PC-3 (cell line): Measurements from ENCODE around the gene ERBB4. TPM values are rescaled to one million over a fixed set of nuclear protein-coding genes. Genes with fewer than 3 reads are reported as not detected.

Source experiments
- ATAC-seq: fragments of 200-7000 bp; cut with Tn5 transposase; 2 replicates; pipeline ENCODE4 v1.9.1; 2020; ENCODE audit warnings: mild to moderate bottlenecking, moderate library complexity
- BruUV-seq: library from RNA; stranded (reverse); fragments of 400-500 nt; replicated peaks from 2 replicates; lab custom pipeline; 2021; lab: Mats Ljungman, UMichigan
- CTCF ChIA-PET: fragments of 300-600 bp; sonication (Branson Sonifier 250); formaldehyde crosslinking; loops from one replicate; lab custom pipeline; 2022; ENCODE audit warnings: antibody characterized with exemption; lab: Charles Lee
- POLR2A ChIA-PET: fragments of 300-600 bp; sonication (Branson Sonifier 250); formaldehyde crosslinking; loops from one replicate; lab custom pipeline; 2022; ENCODE audit warnings: antibody characterized with exemption; ENCODE audit not compliant: unreplicated experiment; lab: Charles Lee
- DNase-seq: peaks from one replicate; pipeline ENCODE4 v3.0.0-alpha.2; 2015
- H2AFZ ChIP-seq: fragments of 300-600 bp; sonication (generic); 2 replicates; pipeline ENCODE4 v1.6.0; 2016; ENCODE audit warnings: antibody characterized with exemption, low read length
- H3F3A ChIP-seq: fragments of 300-600 bp; sonication (generic); one replicate; pipeline ENCODE4 v1.6.0; 2017; ENCODE audit warnings: antibody characterized with exemption, low read length, control low read depth, mild to moderate bottlenecking; ENCODE audit not compliant: unreplicated experiment
- H3K27ac ChIP-seq: fragments of 300-600 bp; sonication (generic); 2 replicates; pipeline ENCODE4 v1.5.1; 2016; ENCODE audit warnings: mild to moderate bottlenecking, low read length
- H3K27me3 ChIP-seq: fragments of 300-600 bp; sonication (generic); 2 replicates; pipeline ENCODE4 v1.6.1; 2016; ENCODE audit warnings: low read length, mixed read lengths
- H3K36me3 ChIP-seq: fragments of 300-600 bp; sonication (generic); 2 replicates; pipeline ENCODE4 v1.6.1; 2016; ENCODE audit warnings: low read depth, mixed run types, low read length, mixed read lengths
- H3K4me1 ChIP-seq: fragments of 300-600 bp; sonication (generic); 2 replicates; pipeline ENCODE4 v1.5.1; 2016; ENCODE audit warnings: low read length; ENCODE audit not compliant: insufficient read depth
- H3K4me2 ChIP-seq: fragments of 300-600 bp; sonication (generic); 2 replicates; pipeline ENCODE4 v1.6.0; 2016; ENCODE audit warnings: low read length
- H3K4me3 ChIP-seq: fragments of 300-600 bp; sonication (generic); 2 replicates; pipeline ENCODE4 v1.5.1; 2016; ENCODE audit warnings: mild to moderate bottlenecking, low read length, mixed read lengths
- H3K79me2 ChIP-seq: fragments of 300-600 bp; sonication (generic); 2 replicates; pipeline ENCODE4 v1.6.1; 2017; ENCODE audit warnings: low read length, mixed read lengths
- H3K9ac ChIP-seq: fragments of 300-600 bp; sonication (generic); 2 replicates; pipeline ENCODE4 v1.6.0; 2016; ENCODE audit warnings: mild to moderate bottlenecking, low read length
- H3K9me2 ChIP-seq: fragments of 300-600 bp; sonication (generic); replicated peaks from 2 replicates; pipeline ENCODE4 v1.6.1; 2016; ENCODE audit warnings: mixed run types, low read length, mixed read lengths
- H3K9me3 ChIP-seq: fragments of 300-600 bp; sonication (generic); 2 replicates; pipeline ENCODE4 v1.6.1; 2016; ENCODE audit warnings: low read length, mixed read lengths
- H4K20me1 ChIP-seq: fragments of 300-600 bp; sonication (generic); 2 replicates; pipeline ENCODE4 v1.6.1; 2016; ENCODE audit warnings: low read length, mixed read lengths
- EZH2 ChIP-seq: fragments of 300-600 bp; sonication (generic); IDR thresholded peaks from one replicate; pipeline ENCODE4 v1.6.1; 2017; ENCODE audit warnings: antibody characterized with exemption, mild to moderate bottlenecking, low read length; ENCODE audit not compliant: unreplicated experiment
- EZH2phosphoT487 ChIP-seq: fragments of 300-600 bp; sonication (generic); IDR thresholded peaks from 2 replicates; pipeline ENCODE4 v1.6.1; 2018; ENCODE audit warnings: mild to moderate bottlenecking, antibody characterized with exemption, low read length, borderline replicate concordance
- intact Hi-C: fragments of 100-400 bp; cut with micrococcal nuclease; formaldehyde crosslinking; loops from 2 replicates; pipeline ENCODE4 v1.9.0; 2023
- total RNA-seq: library from RNA; depleted of rRNA; stranded (reverse); fragments of >200 nt; gene quantifications from 2 replicates; pipeline ENCODE4 v1.2.3, GENCODE V29; 2014
- TF ChIP-seq, protein P1 (sequence below): fragments of 300-600 bp; sonication (generic); conservative IDR thresholded peaks from 2 replicates; pipeline ENCODE4 v1.5.1; 2017; ENCODE audit warnings: antibody characterized with exemption, low read depth, mild to moderate bottlenecking, low read length

Gene ERBB4
- total RNA-seq, 1 experiment from 2014 or later: under 0.01 TPM

DNA sequence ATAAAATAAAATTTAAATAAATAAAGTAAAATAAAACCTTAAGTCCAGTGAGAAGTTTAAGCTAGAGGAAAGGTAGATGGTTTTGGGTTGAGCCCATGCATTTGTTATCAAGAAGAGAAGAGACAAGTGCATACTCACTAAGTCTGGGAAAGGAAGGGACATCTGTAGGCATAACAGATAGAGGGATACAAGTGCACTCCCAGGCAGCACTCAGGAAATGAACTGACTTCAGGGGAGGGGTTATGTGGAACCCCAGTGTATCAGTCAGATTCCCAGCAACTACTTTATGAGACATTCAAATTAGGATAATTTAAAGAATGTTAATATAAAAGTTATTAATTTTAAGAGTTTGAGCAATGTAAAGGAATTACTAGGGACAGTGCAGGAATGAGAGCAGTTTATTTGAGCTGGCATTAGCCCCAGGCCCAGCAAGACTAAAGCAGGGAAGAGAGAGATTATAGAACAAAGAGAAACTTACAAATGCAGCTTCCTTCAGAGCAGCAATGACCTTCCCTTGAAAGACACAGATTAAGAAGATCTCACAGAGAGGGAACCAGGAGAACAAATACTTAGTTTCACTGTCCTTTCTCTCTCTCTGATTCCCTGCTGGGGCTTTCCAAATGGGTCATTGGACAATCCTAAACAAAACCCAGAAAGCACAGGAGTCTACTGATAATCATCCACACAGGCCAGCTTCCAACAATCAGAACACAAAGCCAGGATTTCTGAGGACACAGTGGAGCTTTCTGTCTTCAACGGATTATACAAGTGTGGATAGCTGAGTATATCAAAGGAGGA lies 109.7 kb downstream of the ERBB4 start:
- CTCF ChIA-PET: no interaction called here
- Histone ChIP-seq H3K4me1 (no peaks in the 10 kb centered on the region), H3K4me2 (no peak overlapping the region), H2AFZ (no peak overlapping the region), H3K79me2 (no peaks in the 10 kb centered on the region), H3K4me3 (no peak overlapping the region), H3K36me3 (no peaks in the 10 kb centered on the region), H3K9ac (no peak overlapping the region), H3K9me2 (no peaks in the 10 kb centered on the region), H3K27me3 (no peaks in the 10 kb centered on the region), H3K9me3 (no peaks in the 10 kb centered on the region), H3K27ac (no peak overlapping the region), H4K20me1 (no peaks in the 10 kb centered on the region), H3F3A (no peaks in the 10 kb centered on the region)
- TF ChIP-seq EZH2: no peak
- TF ChIP-seq, protein P1, sequence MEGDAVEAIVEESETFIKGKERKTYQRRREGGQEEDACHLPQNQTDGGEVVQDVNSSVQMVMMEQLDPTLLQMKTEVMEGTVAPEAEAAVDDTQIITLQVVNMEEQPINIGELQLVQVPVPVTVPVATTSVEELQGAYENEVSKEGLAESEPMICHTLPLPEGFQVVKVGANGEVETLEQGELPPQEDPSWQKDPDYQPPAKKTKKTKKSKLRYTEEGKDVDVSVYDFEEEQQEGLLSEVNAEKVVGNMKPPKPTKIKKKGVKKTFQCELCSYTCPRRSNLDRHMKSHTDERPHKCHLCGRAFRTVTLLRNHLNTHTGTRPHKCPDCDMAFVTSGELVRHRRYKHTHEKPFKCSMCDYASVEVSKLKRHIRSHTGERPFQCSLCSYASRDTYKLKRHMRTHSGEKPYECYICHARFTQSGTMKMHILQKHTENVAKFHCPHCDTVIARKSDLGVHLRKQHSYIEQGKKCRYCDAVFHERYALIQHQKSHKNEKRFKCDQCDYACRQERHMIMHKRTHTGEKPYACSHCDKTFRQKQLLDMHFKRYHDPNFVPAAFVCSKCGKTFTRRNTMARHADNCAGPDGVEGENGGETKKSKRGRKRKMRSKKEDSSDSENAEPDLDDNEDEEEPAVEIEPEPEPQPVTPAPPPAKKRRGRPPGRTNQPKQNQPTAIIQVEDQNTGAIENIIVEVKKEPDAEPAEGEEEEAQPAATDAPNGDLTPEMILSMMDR: no peak
- no peak for TF ChIP-seq EZH2phosphoT487
- intact Hi-C loops: no loop called here
- no TSS peak for BruUV-seq
- ATAC-seq (no peak), DNase-seq (no peak)
- POLR2A ChIA-PET: no interaction called here

DNA sequence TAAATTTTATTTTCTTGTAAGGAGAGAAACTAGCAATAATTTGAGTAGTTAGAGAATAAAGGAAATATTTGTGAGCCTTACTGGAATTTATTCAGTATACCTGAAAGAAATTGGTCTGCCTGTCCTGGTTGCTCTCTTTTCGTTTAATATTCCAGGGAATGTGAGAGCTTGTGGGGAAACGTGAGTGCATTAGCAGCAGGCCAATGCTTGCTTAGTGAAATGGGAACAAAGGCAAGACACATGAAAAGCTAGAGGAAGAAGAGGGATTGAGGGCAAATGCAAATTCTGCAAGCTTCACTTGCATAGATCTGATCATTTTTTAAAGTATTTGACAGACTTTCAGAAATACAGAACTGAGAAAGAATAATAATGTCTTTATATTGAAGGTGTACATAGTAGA lies 111.0 kb downstream of the ERBB4 start:
- no peak overlapping the region for H2AFZ ChIP-seq
- H3K9me2 ChIP-seq: no peaks in the 10 kb centered on the region
- no peak for DNase-seq
- intact Hi-C loops: no loop called here
- no peaks in the 10 kb centered on the region for H4K20me1 ChIP-seq
- no peak for ATAC-seq
- TF ChIP-seq EZH2phosphoT487 (no peak), EZH2 (no peak)
- TF ChIP-seq, protein P1: no peak
- H3K9ac ChIP-seq: no peak overlapping the region
- H3K9me3 ChIP-seq: no peaks in the 10 kb centered on the region
- H3K4me2 ChIP-seq: no peak overlapping the region
- no TSS peak for BruUV-seq
- no peaks in the 10 kb centered on the region for H3F3A ChIP-seq
- ChIA-PET POLR2A (no interaction called here), CTCF (no interaction called here)
- H3K79me2 ChIP-seq: no peaks in the 10 kb centered on the region
- no peak overlapping the region for H3K4me3 ChIP-seq
- H3K27ac ChIP-seq: no peak overlapping the region
- no peaks in the 10 kb centered on the region for H3K4me1 ChIP-seq
- no peaks in the 10 kb centered on the region for H3K36me3 ChIP-seq
- H3K27me3 ChIP-seq: no peaks in the 10 kb centered on the region
